GM19455 (cell line): ENCODE data around the gene RABEP1.
"Not testable (repeated sequence)": the region's sequence is repeated elsewhere in the genome, so short reads cannot be mapped to it uniquely, and the experiment has no call there.

ENCODE experiments used
- ATAC-seq: cut with Tn5 transposase; IDR thresholded peaks from one replicate; pipeline ENCODE4 v1.9.1; 2021; ENCODE audit not compliant: unreplicated experiment

Gene RABEP1

GRCh38 chr17:5419959-5420653, 138.0 kb downstream of the RABEP1 start, which contains the start of gene RPAIN:
Gene RPAIN (plus strand): TSS chr17:5420182. CDS start chr17:5420211, 29 bp downstream.
- ATAC-seq = peak; percentile 59

DNA sequence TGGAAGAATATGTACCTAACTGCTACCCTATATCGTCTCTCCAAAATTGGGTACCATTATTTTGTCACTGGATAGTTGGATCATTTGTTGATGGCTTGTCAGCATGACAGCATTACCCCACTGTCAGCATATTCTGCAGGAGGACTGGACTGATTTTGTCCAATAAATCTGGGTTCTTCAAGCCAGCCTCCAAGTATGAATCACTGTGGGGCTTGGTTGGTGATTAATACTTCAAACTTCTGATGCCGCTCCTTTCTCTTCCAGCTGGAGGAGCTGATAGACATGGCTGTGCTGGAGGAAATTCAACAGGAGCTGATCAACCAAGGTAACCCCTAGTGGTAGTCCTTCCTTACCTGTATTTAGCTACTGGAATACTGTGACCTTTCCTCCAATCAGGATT, 140.4 kb downstream of the RABEP1 start:
- no peak for ATAC-seq

DNA sequence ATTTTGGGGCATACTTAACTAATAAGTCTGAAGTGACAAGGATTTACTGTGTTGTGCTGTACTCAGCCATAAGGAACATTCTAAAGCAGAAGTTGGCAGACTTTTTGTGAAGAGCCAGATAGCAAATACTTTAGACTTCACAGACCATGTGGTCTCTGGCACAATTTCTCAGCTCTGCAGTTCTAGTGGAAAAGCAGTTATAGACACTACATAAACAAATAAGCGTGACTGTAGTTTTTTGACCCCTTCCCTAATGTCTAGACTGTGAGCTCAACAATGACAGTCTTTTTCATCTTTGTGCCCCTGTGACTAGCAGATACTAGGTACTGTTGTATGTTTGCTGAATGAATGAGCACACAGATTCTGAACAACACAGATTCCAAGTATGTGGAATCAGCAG, 142.8 kb downstream of the RABEP1 start:
- no peak for ATAC-seq

DNA sequence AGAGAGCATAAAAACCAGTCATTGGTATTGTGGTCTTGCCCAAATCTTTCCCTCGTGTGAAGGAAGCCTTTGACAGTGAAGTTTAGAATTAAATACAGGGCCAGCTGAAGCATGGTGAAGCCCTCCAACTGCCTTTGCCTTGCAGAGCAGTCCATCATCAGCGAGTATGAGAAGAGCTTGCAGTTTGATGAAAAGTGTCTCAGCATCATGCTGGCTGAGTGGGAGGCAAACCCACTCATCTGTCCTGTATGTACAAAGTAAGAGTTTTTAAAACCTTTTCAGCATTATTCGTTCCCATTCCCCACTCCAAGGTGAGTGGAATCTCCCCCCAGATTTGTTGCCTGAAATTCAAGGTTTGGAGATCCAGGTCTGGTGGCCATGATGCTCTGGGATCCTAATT, 143.7 kb downstream of the RABEP1 start:
- ATAC-seq = no peak

- no peak for ATAC-seq
Observed at GRCh38 chr17:5429191-5429887, 147.3 kb downstream of the RABEP1 start.

GRCh38 chr17:5430413-5430999, 148.4 kb downstream of the RABEP1 start:
- no peak for ATAC-seq

- ATAC-seq = not testable (repeated sequence)
Observed at GRCh38 chr17:5431234-5431633, 149.2 kb downstream of the RABEP1 start.

- no peak for ATAC-seq
Observed at GRCh38 chr17:5431949-5432556, 150.0 kb downstream of the RABEP1 start.

- no peak for ATAC-seq
Observed at GRCh38 chr17:5434984-5435383, 152.9 kb downstream of the RABEP1 start.
